ENCODE measurements around the gene NOS1AP.

NOS1AP gene

GRCh38 chr1:162091681-162092524, 22.4 kb downstream of the NOS1AP start:
- DNase-seq: no peak

GRCh38 chr1:162093095-162093494, 23.6 kb downstream of the NOS1AP start:
- DNase-seq: no peak

GRCh38 chr1:162094271-162094670, 24.8 kb downstream of the NOS1AP start:
- DNase-seq: no peak

- DNase-seq: no peak
Observed at GRCh38 chr1:162094723-162095122, 25.2 kb downstream of the NOS1AP start.

GRCh38 chr1:162107911-162108310, 38.4 kb downstream of the NOS1AP start:
- DNase-seq: no peak

- DNase-seq: no peak
Observed at GRCh38 chr1:162108426-162108825, 38.9 kb downstream of the NOS1AP start.

GRCh38 chr1:162110910-162111309, 41.4 kb downstream of the NOS1AP start:
- DNase-seq: no peak

- no peak for DNase-seq
Observed at GRCh38 chr1:162111572-162111971, 42.1 kb downstream of the NOS1AP start.

GRCh38 chr1:162113419-162113818, 43.9 kb downstream of the NOS1AP start:
- DNase-seq: no peak

- DNase-seq: no peak
Observed at GRCh38 chr1:162117039-162117774, 47.7 kb downstream of the NOS1AP start.

- DNase-seq: no peak
Observed at GRCh38 chr1:162118063-162118462, 48.6 kb downstream of the NOS1AP start.

GRCh38 chr1:162128693-162129356, 59.3 kb downstream of the NOS1AP start:
- DNase-seq: no peak

GRCh38 chr1:162130308-162130707, 60.8 kb downstream of the NOS1AP start:
- DNase-seq: no peak

GRCh38 chr1:162131400-162132321, 62.2 kb downstream of the NOS1AP start:
- DNase-seq: no peak

GRCh38 chr1:162133566-162133965, 64.1 kb downstream of the NOS1AP start:
- DNase-seq: no peak

- no peak for DNase-seq
Observed at GRCh38 chr1:162134646-162135045, 65.2 kb downstream of the NOS1AP start.

- no peak for DNase-seq
Observed at GRCh38 chr1:162135271-162135775, 65.8 kb downstream of the NOS1AP start.

- DNase-seq: no peak
Observed at GRCh38 chr1:162136760-162137159, 67.3 kb downstream of the NOS1AP start.

GRCh38 chr1:162137179-162137960, 67.9 kb downstream of the NOS1AP start:
- no peak for DNase-seq

GRCh38 chr1:162138112-162138511, 68.6 kb downstream of the NOS1AP start:
- DNase-seq: no peak

GRCh38 chr1:162138599-162139181, 69.2 kb downstream of the NOS1AP start:
- DNase-seq: no peak
